HG03103 (cell line): ENCODE results near the gene ARHGEF12.

Experiments
- ATAC-seq: cut with Tn5 transposase; IDR thresholded peaks from one replicate; pipeline ENCODE4 v1.9.1; 2021; ENCODE audit warnings: low read depth; ENCODE audit not compliant: unreplicated experiment

Gene ARHGEF12

DNA sequence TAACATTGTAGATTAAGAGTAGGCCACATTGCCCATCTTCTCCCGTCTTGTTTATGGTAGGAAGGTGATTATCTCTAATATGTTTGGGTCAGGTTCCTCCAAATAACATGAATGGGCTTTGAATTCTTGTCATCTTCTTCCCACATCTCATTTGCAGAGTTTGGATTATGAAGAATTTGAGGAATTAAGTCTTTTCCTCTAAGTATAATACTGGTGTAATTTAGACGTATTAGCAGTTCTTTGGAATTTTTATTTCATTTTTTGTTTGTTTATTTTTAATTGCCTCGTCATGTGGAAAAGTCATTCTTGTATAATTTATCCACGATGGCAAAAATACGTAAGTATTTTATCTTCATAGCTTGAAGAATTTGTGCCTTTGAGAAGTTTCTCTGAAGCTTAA lies 73.4 kb downstream of the ARHGEF12 start:
- ATAC-seq: no peak

GRCh38 chr11:120410622-120411380 lies 74.6 kb downstream of the ARHGEF12 start:
- ATAC-seq: no peak

DNA sequence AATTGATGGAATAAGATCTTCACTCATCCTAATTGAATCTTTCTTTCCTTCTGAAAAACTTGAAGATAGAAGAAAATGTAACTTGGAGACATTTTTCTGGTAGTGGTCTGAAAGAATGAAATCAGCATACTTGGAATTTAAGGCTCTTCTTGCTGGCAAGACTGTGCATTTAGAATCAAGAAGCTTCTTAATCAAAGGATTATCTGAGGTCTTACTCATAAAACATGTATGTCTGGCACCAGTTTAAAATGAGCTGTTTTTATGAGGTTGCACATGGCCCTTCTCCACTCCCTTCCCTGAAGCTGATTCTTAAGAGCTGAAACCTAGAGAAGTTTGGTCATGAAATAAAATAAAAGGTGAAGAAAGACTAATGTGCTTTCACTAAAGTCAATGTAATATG lies 77.3 kb downstream of the ARHGEF12 start:
- no peak for ATAC-seq

GRCh38 chr11:120420572-120420971 lies 84.4 kb downstream of the ARHGEF12 start:
- ATAC-seq: no peak

DNA sequence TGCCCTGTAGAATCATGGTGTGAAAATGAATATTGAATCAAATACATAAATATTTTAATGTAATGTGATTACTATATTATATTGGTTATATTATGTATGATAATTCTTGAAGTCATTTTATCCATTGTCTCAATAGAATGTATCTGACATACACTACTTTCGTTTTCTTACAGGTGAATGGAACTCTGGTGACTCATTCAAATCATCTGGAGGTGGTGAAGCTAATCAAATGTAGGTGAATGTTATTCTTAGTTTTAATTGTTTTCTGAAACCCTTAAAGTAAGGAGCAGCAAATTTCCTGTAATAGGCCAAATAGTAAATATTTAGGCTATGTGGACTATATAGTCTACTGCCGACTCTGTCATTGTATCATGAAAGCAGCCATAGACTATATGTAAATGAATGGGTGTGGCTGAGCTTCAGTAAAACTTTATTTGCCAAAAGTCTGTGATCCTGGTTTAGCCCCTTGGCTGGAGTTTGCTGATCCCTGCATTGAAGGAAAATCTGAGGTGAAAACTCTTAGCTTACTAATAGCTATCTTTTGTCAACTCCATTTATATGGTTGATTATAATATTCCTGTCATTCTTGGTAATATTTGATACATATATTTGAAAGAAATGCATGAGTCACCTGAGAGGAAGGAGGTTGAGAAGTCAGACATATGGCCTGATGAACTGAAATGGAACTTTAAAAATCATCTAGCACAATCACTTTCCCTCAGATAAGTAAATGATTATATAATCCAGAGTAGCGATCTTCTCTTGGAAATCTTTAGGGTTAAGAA lies 88.2 kb downstream of the ARHGEF12 start:
- ATAC-seq: no peak

DNA sequence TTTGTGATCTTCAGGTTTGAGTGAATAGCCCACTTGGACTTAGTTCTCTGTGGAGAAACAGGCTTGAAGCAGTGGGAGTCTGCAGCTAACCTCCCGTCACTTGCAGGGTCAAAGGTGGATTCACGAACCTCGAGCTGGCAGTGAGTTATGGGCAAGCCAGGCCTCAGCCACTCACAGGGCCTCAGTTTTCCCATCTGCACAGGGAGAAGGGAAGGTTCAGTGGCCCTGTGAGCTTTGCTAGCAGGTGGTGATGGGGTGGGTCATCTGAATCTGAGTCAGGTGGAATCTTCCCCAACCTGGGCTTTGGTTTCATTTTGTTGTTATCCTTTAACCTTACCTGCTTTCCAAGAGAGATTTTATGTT lies 88.7 kb downstream of the ARHGEF12 start:
- no peak for ATAC-seq

DNA sequence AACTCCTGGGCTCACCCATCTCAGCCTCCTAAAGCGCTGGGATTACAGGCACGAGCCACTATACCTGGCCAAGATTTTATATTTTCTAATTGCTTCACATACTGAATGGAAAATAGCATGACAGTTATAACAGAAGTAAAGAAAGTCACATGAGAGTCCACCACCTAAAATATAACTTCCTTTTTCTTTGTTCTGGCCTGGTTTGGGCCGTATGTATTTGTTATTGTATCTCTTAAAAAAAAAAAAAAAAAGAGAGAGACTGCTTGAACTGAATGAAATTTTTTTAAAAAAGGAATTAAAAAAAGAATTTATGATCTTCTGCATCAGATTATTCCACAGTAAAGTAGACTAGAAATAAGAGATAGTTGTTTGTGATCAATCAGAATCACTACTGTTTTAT lies 89.3 kb downstream of the ARHGEF12 start:
- ATAC-seq: no peak

- no peak for ATAC-seq
Measured at GRCh38 chr11:120430146-120430545, 93.9 kb downstream of the ARHGEF12 start.

GRCh38 chr11:120431633-120432032 lies 95.4 kb downstream of the ARHGEF12 start:
- ATAC-seq: no peak

DNA sequence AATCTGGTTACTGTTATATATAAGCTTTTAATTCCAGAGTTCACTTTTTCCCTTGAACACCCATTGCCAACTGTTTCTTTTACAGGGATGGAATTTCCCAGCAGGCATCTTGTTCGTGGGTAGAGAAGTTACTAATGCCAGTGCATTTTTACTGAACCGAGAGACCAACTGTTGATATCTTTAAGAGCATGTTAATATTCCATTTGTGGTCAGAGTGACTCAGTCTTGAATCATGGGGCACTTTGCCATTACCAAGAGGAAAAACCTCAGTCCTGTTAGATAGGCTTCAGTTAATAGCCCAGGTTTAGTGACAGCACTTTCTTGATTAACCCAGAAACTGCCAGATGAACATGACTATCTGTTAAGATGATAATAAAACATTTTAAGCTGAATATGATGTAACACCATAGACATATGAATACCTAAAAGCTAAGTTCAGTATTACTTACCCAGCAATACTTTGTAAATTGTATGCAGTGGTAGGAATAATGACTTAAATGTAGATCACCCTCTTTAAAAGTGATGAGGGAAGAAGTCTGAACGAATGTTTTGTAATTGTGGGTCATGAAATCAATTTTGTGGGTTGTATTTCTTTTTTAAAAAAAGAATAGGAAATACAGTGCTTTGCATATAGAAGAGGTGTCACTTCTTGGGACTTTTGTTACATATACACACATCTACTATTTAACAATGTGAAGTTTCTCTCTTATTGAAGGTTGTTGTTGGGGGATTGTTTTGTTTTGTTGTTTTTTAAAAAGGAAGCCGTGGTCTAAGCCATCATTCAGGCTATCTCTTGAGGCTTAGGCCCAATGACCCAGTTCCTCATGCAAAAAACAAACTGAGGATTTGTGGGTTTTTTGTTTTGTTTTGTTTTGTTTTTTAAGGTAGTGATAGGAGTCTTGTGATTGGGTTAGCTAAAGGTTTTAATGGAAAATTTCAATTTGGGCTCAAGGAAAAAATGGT lies 96.1 kb downstream of the ARHGEF12 start:
- no peak for ATAC-seq

- ATAC-seq: no peak
Measured at GRCh38 chr11:120441592-120441991, 105.4 kb downstream of the ARHGEF12 start.

DNA sequence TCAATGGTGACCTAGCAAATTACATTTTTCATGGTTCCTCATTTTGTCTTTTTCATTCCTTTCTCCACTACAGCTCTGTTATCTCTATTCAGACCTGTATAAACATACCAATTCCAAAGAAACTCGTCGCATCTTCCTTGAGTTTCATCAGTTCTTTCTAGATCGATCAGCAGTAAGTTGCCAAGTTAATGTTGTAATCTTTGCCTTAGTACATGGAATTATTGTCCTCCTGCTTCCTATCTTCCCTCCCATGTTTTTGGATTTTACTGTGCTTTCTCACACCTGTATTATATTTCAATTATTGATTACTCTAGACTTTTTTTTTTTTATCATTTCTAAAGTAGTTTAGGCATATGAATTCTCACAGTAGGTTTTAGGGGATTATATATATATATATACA lies 105.8 kb downstream of the ARHGEF12 start:
- ATAC-seq: no peak

DNA sequence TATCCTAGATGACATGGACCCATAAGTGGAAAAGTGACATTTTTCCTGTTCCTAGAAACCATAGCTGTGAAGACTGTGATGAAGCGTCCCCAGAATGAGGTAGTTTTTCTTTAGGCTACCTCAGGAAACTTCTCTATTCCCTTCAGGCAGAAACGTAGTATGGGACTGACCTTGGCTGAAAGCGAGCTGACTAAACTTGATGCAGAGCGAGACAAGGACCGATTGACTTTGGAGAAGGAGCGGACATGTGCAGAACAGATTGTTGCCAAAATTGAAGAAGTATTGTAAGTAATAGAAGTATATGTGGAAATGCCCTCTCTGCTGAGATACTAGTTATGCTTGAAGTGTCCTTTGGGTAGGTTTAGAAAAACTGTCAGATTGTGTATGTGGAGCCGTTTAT lies 110.6 kb downstream of the ARHGEF12 start:
- no peak for ATAC-seq

DNA sequence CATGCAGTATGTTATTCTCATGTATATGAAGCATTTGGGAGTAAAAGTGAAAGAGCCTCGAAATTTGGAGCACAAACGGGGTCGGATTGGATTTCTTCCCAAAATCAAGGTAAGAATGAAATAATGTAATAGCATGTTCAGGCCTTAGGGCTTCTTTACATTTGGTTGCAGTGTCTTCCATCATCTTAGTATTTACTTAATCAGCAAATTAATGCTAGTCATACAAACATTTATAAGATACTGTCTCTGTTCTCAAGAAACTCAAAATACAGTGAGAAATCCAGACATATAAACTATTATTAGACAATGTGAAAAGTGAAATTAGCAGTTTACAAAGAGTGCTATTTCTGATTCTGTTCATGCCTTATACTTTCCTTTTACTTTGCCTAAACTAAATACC lies 112.0 kb downstream of the ARHGEF12 start:
- ATAC-seq: no peak

- no peak for ATAC-seq
Measured at GRCh38 chr11:120455487-120455886, 119.3 kb downstream of the ARHGEF12 start.

DNA sequence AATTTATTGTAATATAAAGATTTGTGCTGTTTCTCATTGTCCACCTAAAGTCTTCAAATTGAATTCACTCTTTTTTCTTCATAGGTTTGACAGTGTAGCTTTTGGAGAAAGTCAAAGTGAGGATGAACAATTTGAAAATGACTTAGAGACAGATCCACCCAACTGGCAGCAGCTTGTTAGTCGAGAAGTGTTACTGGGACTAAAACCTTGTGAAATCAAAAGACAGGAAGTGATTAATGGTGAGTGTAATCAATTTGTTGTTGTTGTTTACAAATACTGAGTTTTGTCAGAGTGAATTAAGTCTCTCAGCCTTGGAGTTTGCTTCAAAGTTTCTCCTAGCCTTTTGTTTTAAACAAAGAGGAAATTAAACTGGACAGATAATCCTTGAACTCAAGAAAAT lies 121.8 kb downstream of the ARHGEF12 start:
- no peak for ATAC-seq

- no peak for ATAC-seq
Measured at GRCh38 chr11:120462825-120463224, 126.6 kb downstream of the ARHGEF12 start.

DNA sequence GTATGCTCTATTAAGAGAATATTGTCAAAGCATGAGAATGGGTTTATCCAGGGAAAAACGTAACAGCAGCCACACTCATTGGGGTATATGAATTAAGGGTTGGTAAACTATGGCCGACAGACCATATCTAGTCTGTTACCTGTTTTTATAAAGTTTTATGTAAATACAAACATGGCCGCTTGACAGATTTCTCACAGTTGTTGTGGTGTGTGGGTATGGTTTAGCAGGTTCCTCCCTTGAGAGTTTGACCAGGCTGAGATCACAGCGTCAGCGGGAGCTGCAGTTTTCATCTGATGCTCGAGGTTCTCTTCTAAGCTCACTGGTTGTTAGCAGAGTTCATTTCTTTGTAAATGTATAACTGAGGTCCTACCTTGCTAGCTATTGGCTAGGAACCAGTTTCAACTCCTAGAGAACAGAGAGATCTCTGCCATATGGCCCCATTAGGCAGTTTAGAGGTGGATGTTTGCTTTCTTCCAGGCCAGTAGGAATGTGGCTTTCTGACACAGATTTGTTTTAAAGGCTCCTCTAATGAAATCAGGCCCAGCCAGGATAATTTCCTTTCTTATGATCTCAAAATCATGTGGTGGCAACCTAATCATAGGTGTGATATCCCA lies 129.8 kb downstream of the ARHGEF12 start:
- no peak for ATAC-seq

DNA sequence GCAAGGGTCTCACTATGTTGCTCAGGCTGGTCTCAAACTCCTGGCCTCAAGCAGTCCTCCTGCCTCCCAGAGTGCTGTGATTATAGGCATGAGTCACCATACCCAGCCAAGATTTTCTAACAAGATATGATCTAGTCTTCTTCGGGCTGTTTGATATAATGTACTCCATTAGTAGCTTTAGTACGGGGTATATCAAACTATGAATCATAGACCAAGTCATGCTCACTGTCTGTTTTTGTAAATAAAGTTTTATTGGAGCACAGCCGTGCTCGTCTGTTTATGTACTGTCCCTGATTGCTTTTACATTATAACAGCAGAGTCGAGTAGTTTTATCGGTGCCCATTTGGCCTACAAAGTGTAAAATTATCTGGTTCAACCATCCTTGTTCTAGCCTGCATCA lies 131.4 kb downstream of the ARHGEF12 start:
- ATAC-seq: no peak

DNA sequence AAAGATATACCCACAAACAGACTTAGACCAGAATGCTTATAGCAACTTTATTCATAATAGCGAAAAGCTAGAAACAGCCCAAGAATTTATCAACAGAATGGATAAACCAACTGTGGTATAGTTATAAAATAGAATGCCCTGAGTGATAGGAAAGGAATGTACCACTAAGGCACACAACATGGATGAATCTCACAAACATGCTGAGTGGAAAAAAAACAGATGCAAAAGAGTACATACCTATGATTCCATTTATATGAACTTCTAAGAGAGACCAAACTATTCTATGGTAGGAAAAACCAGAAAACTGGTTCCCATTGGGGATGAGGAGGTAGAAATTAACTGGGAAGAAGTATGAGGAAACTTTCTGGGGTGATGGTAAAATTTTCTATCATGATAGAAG lies 134.9 kb downstream of the ARHGEF12 start:
- ATAC-seq: no peak

- no peak for ATAC-seq
Measured at GRCh38 chr11:120471994-120472393, 135.8 kb downstream of the ARHGEF12 start.
